Heart right ventricle (tissue), 16 donors: ENCODE data around the gene CDK10. TPM values are rescaled to one million over a fixed set of nuclear protein-coding genes. Genes with fewer than 3 reads are reported as not detected.

Experiments
- ATAC-seq, 8 donors: fragments of 200-7000 bp; cut with Tn5 transposase; one replicate each; pipeline ENCODE4 v1.9.1; 2020; ENCODE audit warnings: mild to moderate bottlenecking in 8 of 8, moderate library complexity in 8 of 8, moderate number of reproducible peaks in 1 of 8
- DNase-seq, 2 donors: peaks; one replicate each; pipeline ENCODE4 v3.0.0-alpha.2; 2020
- H3K27ac ChIP-seq, 10 donors: fragments of 200-600 bp; sonication (generic) in 2 of 10; one replicate each; pipeline versions ENCODE4 v1.5.0 to v1.8.0; 2020 to 2022; ENCODE audit warnings: mild to moderate bottlenecking in 3 of 10
- H3K27me3 ChIP-seq, 7 donors: fragments of 200-600 bp; one replicate each; pipeline ENCODE4 v1.8.0; 2021 to 2022; ENCODE audit warnings: mild to moderate bottlenecking in 2 of 7
- H3K36me3 ChIP-seq, 9 donors: fragments of 200-600 bp; sonication (generic) in 1 of 9; one replicate each; pipeline versions ENCODE4 v1.5.0 to v1.8.0; 2020 to 2022; ENCODE audit warnings: mild to moderate bottlenecking in 2 of 9
- H3K4me1 ChIP-seq, 9 donors: fragments of 200-600 bp; sonication (generic) in 1 of 9; one replicate each; pipeline versions ENCODE4 v1.5.0 to v1.8.0; 2020 to 2022; ENCODE audit warnings: mild to moderate bottlenecking in 4 of 9
- H3K4me3 ChIP-seq, 10 donors: fragments of 200-600 bp; sonication (generic) in 2 of 10; one replicate each; pipeline versions ENCODE4 v1.5.0 to v1.8.0; 2020 to 2022; ENCODE audit warnings: mild to moderate bottlenecking in 7 of 10, moderate library complexity in 2 of 10
- H3K9me3 ChIP-seq, 11 donors: fragments of 200-600 bp in 10 of 11; sonication (generic) in 2 of 11; one replicate each; pipeline versions ENCODE4 v1.5.0 to v1.8.0; 2013 to 2022; ENCODE audit warnings: mild to moderate bottlenecking in 2 of 11, control low read depth in 1 of 11, moderate library complexity in 1 of 11
- CTCF ChIP-seq, 9 donors: fragments of 200-600 bp; sonication (generic) in 2 of 9; IDR thresholded peaks; one replicate each; pipeline versions ENCODE4 v1.5.0 to v1.8.0; 2021 to 2022; ENCODE audit warnings: antibody characterized with exemption in 9 of 9, mild to moderate bottlenecking in 5 of 9, moderate library complexity in 1 of 9
- WGBS, 2 donors: extraction: QIAGEN DNeasy Blood & Tissue Kit; methylation state at CpG; one replicate each; pipeline ENCODE4 v1.1.7; 2013; ENCODE audit warnings: inconsistent platforms in 1 of 2; 5-methylcytosine and 5-hydroxymethylcytosine counted together
- intact Hi-C, 10 donors: fragments of 100-400 bp; cut with DNase I; formaldehyde crosslinking; loops; one replicate each; pipeline versions ENCODE4 v1.11.1 to v1.14.2; 2022
- polyA plus RNA-seq, 2 donors: library from polyadenylated mRNA; stranded (reverse); fragments of 200-250 nt; gene quantifications; one replicate each; pipeline ENCODE4 v1.2.3, GENCODE V29; 2013
- total RNA-seq, 10 donors: library from RNA; stranded (reverse); fragmentation: NEBNext Ultra II Directional in 3 of 10; extraction: Animal tissue kit (Norgen Biotek cat#: 25700) in 3 of 10; gene quantifications; one replicate each; pipeline versions ENCODE4 v1.2.1 to v1.2.4, GENCODE V29; 2021 to 2023
- donor health status: Arrhythmogenic right ventricular cardiomyopathy.
- donor health status: ischemic (EF 13 %, LVEDD 7.1; RV severe dilation, severe dysfunction).
- donor health status: healthy with polysubstance abuse.
- donor health status: DM: no; HTN: yes; CAD: no.
- donor health status: DM: no; HTN: no; CAD: no.
- donor health status: ischemic (EF 25% LVEDD 6.9; RV normal size, moderate dysfunction).
- donor health status: ischemic (EF 25% LVEDD 5.7; RV mildly dilated, moderate dysfunction).
- donor health status: healthy.
- donor health status: DM: yes; HTN: yes; CAD: no.
- donor health status: Ischemic cardiomyopathy.
- donor health status: ischemic (EF 35%, LVEDD 5.7; RV mildly dilated, moderate dysfunction).
- donor health status: nonischemic (EF 11% LVEDD 7.7; RV severe dilation, severe dysfunction).
- donor health status: DM: yes; HTN: yes; CAD: no.
- donor health status: PGD.
- donor health status: ischemic (EF 29% LVEDD 5.4; RV normal size, mild dysfunction).
- donor health status: nonischemic (EF 23%, LVEDD 6.1; RV moderate dilation, normal function).

The CDK10 gene
- total and polyA plus RNA-seq, 12 donors, result 14.7 to 63.4 (median 21.7) TPM

- H3K27ac ChIP-seq, result no peak overlapping the region
- WGBS, 2 donors, result 96% methylated on average over 22 of the region's 22 CpGs
Measured at GRCh38 chr16:89646270-89646669, 40.2 kb upstream of the CDK10 start.

GRCh38 chr16:89646906-89647305 is 39.6 kb upstream of the CDK10 start:
- no peak for TF ChIP-seq CTCF (IDR thresholded peaks at IDR 0.05)
- Histone ChIP-seq H3K36me3 (peaks cover 0 to 72% (median 40%) of the 10 kb centered on the region in 9 donors), H3K4me1 (peaks cover 0 to 7% (median 0%) of the 10 kb centered on the region in 9 donors), H3K27ac (no peak overlapping the region), H3K9me3 (no peaks in the 10 kb centered on the region), H3K4me3 (no peak overlapping the region), H3K27me3 (no peaks in the 10 kb centered on the region)
- no peak for ATAC-seq
- 93 to 94% methylated on average over 12 of the region's 12 CpGs for WGBS, 2 donors
- no peak for DNase-seq
- intact Hi-C loops, result loop anchor here in 5 of 10 donors (10.0 kb wide), 2 partner anchors 72 to 312 kb away; partner anchors contain the start of gene CPNE7 (in 3 of the 5)

More at GRCh38 chr16:89646270-89646669, 40.2 kb upstream of the CDK10 start:
- Histone ChIP-seq H3K4me3 (no peak overlapping the region), H3K9me3 (no peaks in the 10 kb centered on the region), H3K36me3 (peaks cover 0 to 66% (median 40%) of the 10 kb centered on the region in 9 donors), H3K27me3 (no peaks in the 10 kb centered on the region), H3K4me1 (peaks cover 0 to 14% (median 6%) of the 10 kb centered on the region in 9 donors)
- DNase-seq, result no peak
- no peak for TF ChIP-seq CTCF (IDR thresholded peaks at IDR 0.05)
- intact Hi-C loops, result loop anchor here in 5 of 10 donors (10.0 kb wide), 2 partner anchors 71 to 311 kb away; partner anchors contain the start of gene CPNE7 (in 3 of the 5)
- ATAC-seq, result no peak

GRCh38 chr16:89651584-89651983 is 34.9 kb upstream of the CDK10 start:
- TF ChIP-seq CTCF (IDR thresholded peaks at IDR 0.05), result no peak

GRCh38 chr16:89653656-89654295 is 32.7 kb upstream of the CDK10 start:
- intact Hi-C loops, result loop anchor here in 1 of 10 donors (10.0 kb wide), 1 partner anchor 221 kb away; the partner anchor contains the start of gene TCF25
- Histone ChIP-seq H3K4me1 (peaks cover 9 to 24% (median 14%) of the 10 kb centered on the region in 9 donors), H3K27ac (no peak overlapping the region), H3K36me3 (peaks cover 0 to 52% (median 8%) of the 10 kb centered on the region in 9 donors), H3K27me3 (no peaks in the 10 kb centered on the region), H3K9me3 (no peaks in the 10 kb centered on the region), H3K4me3 (no peak overlapping the region)
- WGBS, 2 donors, result 89% methylated on average over 10 of the region's 10 CpGs
- ATAC-seq, result no peak
- no peak for DNase-seq
- TF ChIP-seq CTCF (IDR thresholded peaks at IDR 0.05), result no peak

More at GRCh38 chr16:89651584-89651983, 34.9 kb upstream of the CDK10 start:
- H3K27ac ChIP-seq, result no peak overlapping the region
- ATAC-seq (no peak), DNase-seq (no peak)
- H3K4me3 ChIP-seq, result no peak overlapping the region
- intact Hi-C loops, result loop anchor here in 1 of 10 donors (10.0 kb wide), 1 partner anchor 223 kb away; the partner anchor contains the start of gene TCF25
- peaks cover 2 to 13% (median 5%) of the 10 kb centered on the region in 9 donors for H3K4me1 ChIP-seq
- WGBS, 2 donors, result 89 to 95% methylated on average over 15 of the region's 15 CpGs
- no peaks in the 10 kb centered on the region for H3K9me3 ChIP-seq
- no peaks in the 10 kb centered on the region for H3K27me3 ChIP-seq
- peaks cover 0 to 67% (median 19%) of the 10 kb centered on the region in 9 donors for H3K36me3 ChIP-seq
